GM23248 (cell line): ENCODE measurements around the gene CHST14. TPM values are rescaled to one million over a fixed set of nuclear protein-coding genes. Genes with fewer than 3 reads are reported as not detected.

Experiments used
- DNase-seq: peaks from one replicate; pipeline ENCODE4 v3.0.0-alpha.2; 2015
- H2AFZ ChIP-seq: fragments of 200-600 bp; sonication (generic); 2 replicates; pipeline ENCODE4 v1.6.1; 2016; ENCODE audit warnings: antibody characterized with exemption
- H3F3A ChIP-seq: fragments of 200-600 bp; sonication (generic); 2 replicates; pipeline ENCODE4 v1.6.1; 2016; ENCODE audit warnings: mild to moderate bottlenecking, antibody characterized with exemption, mixed run types; ENCODE audit not compliant: insufficient read depth
- H3K27ac ChIP-seq: fragments of 200-600 bp; sonication (generic); 2 replicates; pipeline ENCODE4 v1.5.1; 2016; ENCODE audit warnings: mild to moderate bottlenecking
- H3K27me3 ChIP-seq: fragments of 200-600 bp; sonication (generic); replicated peaks from 2 replicates; pipeline ENCODE4 v1.6.1; 2016; ENCODE audit warnings: mild to moderate bottlenecking; ENCODE audit not compliant: insufficient read depth
- H3K36me3 ChIP-seq: fragments of 200-600 bp; sonication (generic); 2 replicates; pipeline ENCODE4 v1.6.1; 2016; ENCODE audit warnings: low read depth, mild to moderate bottlenecking
- H3K4me1 ChIP-seq: fragments of 200-600 bp; sonication (generic); 2 replicates; pipeline ENCODE4 v1.6.1; 2016; ENCODE audit warnings: mild to moderate bottlenecking; ENCODE audit not compliant: insufficient read depth
- H3K4me2 ChIP-seq: fragments of 200-600 bp; sonication (generic); one replicate; pipeline ENCODE4 v1.6.1; 2016; ENCODE audit warnings: mild to moderate bottlenecking; ENCODE audit not compliant: unreplicated experiment
- H3K4me3 ChIP-seq: fragments of 200-600 bp; sonication (generic); 2 replicates; pipeline ENCODE4 v1.5.1; 2016; ENCODE audit warnings: mild to moderate bottlenecking
- H3K79me2 ChIP-seq: fragments of 200-600 bp; sonication (generic); 2 replicates; pipeline ENCODE4 v1.6.1; 2016; ENCODE audit warnings: mild to moderate bottlenecking; ENCODE audit not compliant: insufficient read depth
- H3K9ac ChIP-seq: fragments of 200-600 bp; sonication (generic); 2 replicates; pipeline ENCODE4 v1.6.1; 2016; ENCODE audit warnings: mild to moderate bottlenecking
- H3K9me2 ChIP-seq: fragments of 200-600 bp; sonication (generic); 2 replicates; pipeline ENCODE4 v1.6.1; 2016; ENCODE audit warnings: mixed run types, mild to moderate bottlenecking, moderate library complexity; ENCODE audit not compliant: insufficient read depth
- H3K9me3 ChIP-seq: fragments of 200-600 bp; sonication (generic); one replicate; pipeline ENCODE4 v1.6.1; 2017; ENCODE audit warnings: low read depth
- H4K20me1 ChIP-seq: fragments of 200-600 bp; sonication (generic); 2 replicates; pipeline ENCODE4 v1.6.0; 2016; ENCODE audit not compliant: insufficient read depth
- EZH2 ChIP-seq: fragments of 200-600 bp; sonication (generic); IDR thresholded peaks from 2 replicates; pipeline ENCODE4 v1.6.1; 2018; ENCODE audit warnings: antibody characterized with exemption, mild to moderate bottlenecking; ENCODE audit not compliant: insufficient read depth, poor library complexity, severe bottlenecking
- EZH2phosphoT487 ChIP-seq: fragments of 200-600 bp; sonication (generic); IDR thresholded peaks from 2 replicates; pipeline ENCODE4 v1.6.1; 2018; ENCODE audit warnings: antibody characterized with exemption, moderate library complexity, mild to moderate bottlenecking, low read depth; ENCODE audit not compliant: insufficient read depth
- WGBS, 2 experiments: methylation state at CpG; one replicate each; pipeline ENCODE4 v1.1.6; 2015 to 2017; ENCODE audit warnings: low lambda C conversion rate in 2 of 2, low coverage in 1 of 2; ENCODE audit errors: missing lambda C conversion rate in 2 of 2; 5-methylcytosine and 5-hydroxymethylcytosine counted together
- in situ Hi-C: fragments of 300-500 bp; cut with MboI; formaldehyde crosslinking; loops from 2 replicates; pipeline ENCODE4 v1.15.0; 2020
- polyA plus RNA-seq: library from polyadenylated mRNA; unstranded; fragments of >200 nt; fragmentation: Nextera tagmentation; extraction: Ambion mirVana; gene quantifications from 2 replicates; pipeline ENCODE4 v1.2.1, GENCODE V29; 2016
- total RNA-seq: library from RNA; depleted of rRNA; stranded (reverse); fragments of >200 nt; shearing (Covaris generic); gene quantifications from 2 replicates; pipeline ENCODE4 v1.2.3, GENCODE V29; 2014

The CHST14 gene
- total and polyA plus RNA-seq, 2 experiments from 2014 or later = 18.7 to 26.6 TPM

DNA sequence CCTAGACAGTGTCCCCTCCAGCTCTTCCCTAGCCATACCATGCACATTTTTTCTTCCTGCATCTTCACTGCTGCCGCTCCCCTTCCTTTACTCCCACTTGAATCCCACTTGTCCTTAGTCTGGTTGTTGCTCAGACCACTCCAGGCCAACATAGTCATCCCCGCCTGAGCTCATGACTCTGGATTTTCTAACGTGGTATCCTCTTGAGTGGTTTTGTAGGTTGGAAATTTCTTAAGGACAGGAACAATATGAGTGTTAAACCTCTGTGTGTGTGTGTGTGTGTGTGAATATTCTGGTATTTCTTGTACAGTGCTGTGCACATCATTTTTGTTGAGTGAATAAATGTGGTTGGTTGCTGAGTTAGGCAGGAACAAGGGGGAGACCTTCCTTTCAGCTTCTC is 26.9 kb upstream of the CHST14 start:
- H3K9me2 ChIP-seq = no peaks in the 10 kb centered on the region
- H3K27me3 ChIP-seq = 0 out of 2 replicates have a peak, but pooled peaks cover 2% of the 10 kb centered on the region
- no peaks in the 10 kb centered on the region for H4K20me1 ChIP-seq
- no peak overlapping the region for H3K4me2 ChIP-seq
- no peak overlapping the region for H2AFZ ChIP-seq
- 57 to 66% methylated on average over 3 of the region's 3 CpGs for WGBS, 2 experiments
- TF ChIP-seq EZH2 (no peak), EZH2phosphoT487 (no peak)
- peak; percentile 42 for DNase-seq
- in situ Hi-C loops = no loop called here
- no peaks in the 10 kb centered on the region for H3K9me3 ChIP-seq
- H3F3A ChIP-seq = peaks cover 33% of the 10 kb centered on the region
- no peak overlapping the region for H3K9ac ChIP-seq
- peaks cover 66% of the 10 kb centered on the region for H3K79me2 ChIP-seq
- H3K4me1 ChIP-seq = peaks cover 16% of the 10 kb centered on the region
- no peak overlapping the region for H3K27ac ChIP-seq
- no peaks in the 10 kb centered on the region for H3K36me3 ChIP-seq
- no peak overlapping the region for H3K4me3 ChIP-seq

DNA sequence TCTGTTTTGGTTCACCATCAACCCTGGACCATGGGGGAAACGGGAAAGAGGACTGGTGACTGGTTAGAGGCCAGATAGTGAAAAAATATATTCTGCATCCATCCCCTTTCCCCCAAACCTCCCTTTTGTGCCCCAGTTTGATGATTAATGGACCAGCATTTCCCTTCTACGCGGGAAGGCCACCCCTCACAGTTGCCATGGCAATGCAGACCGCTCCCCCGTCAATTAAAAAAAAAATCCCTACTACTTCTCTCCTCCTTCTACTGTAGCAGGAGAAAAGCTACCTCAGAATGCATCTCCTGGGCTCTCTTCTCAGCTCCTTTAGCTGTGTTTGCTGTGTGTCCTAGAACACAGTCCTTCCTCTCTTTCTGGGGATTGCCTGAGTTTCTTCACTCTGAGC is 26.0 kb upstream of the CHST14 start:
- H3K9ac ChIP-seq = no peak overlapping the region
- TF ChIP-seq EZH2 = no peak
- TF ChIP-seq EZH2phosphoT487 = no peak
- 0 out of 2 replicates have a peak, but pooled peaks cover 2% of the 10 kb centered on the region for H4K20me1 ChIP-seq
- 89% methylated on average over 5 of the region's 5 CpGs for WGBS, 2 experiments
- no peak overlapping the region for H3K4me2 ChIP-seq
- H3K9me2 ChIP-seq = no peaks in the 10 kb centered on the region
- no peak overlapping the region for H3K27ac ChIP-seq
- no peak overlapping the region for H2AFZ ChIP-seq
- peaks cover 75% of the 10 kb centered on the region for H3K79me2 ChIP-seq
- H3K4me3 ChIP-seq = no peak overlapping the region
- H3K36me3 ChIP-seq = no peaks in the 10 kb centered on the region
- H3K4me1 ChIP-seq = peaks cover 19% of the 10 kb centered on the region
- in situ Hi-C loops = no loop called here
- H3F3A ChIP-seq = peaks cover 36% of the 10 kb centered on the region
- no peaks in the 10 kb centered on the region for H3K9me3 ChIP-seq
- no peaks in the 10 kb centered on the region for H3K27me3 ChIP-seq
- no peak for DNase-seq

DNA sequence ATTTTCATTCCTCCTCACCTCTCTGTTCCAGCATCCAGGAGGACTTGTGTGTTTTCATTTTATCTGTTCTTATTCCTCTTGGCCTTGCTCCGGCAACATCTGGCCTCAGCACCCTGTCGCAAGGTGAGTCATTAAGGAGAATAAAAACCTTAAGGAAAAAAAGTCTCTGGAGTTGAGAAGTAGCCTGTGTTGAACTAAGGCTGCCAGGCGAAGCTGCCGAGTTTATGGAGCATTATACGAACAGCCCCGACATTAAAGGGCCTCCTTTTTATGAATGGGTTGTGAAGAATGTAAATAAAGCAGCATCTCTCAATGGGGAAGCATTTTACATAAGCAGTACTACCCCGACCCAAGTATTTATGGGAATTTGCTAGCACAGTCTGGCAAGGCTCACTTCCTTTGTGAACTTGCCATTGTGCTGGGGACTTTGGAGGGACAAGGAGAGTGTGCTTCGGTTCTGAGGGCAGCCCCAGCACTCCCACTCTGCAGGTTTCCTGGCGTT is 25.3 kb upstream of the CHST14 start:
- Histone ChIP-seq H3K4me3 (no peak overlapping the region), H3K9me3 (no peaks in the 10 kb centered on the region), H4K20me1 (0 out of 2 replicates have a peak, but pooled peaks cover 10% of the 10 kb centered on the region), H3K79me2 (peaks cover 83% of the 10 kb centered on the region), H2AFZ (no peak overlapping the region), H3K9me2 (no peaks in the 10 kb centered on the region), H3K4me1 (peaks cover 16% of the 10 kb centered on the region), H3K27me3 (no peaks in the 10 kb centered on the region), H3K4me2 (peak overlapping the region; percentile 8), H3F3A (peaks cover 36% of the 10 kb centered on the region), H3K27ac (0 out of 2 replicates have a peak overlapping the region, but pooled peaks have one; percentile 7), H3K36me3 (no peaks in the 10 kb centered on the region), H3K9ac (no peak overlapping the region)
- in situ Hi-C loops = no loop called here
- no peak for TF ChIP-seq EZH2
- no peak for TF ChIP-seq EZH2phosphoT487
- peak; percentile 75 for DNase-seq
- WGBS, 2 experiments = 50 to 54% methylated on average over 9 of the region's 9 CpGs

DNA sequence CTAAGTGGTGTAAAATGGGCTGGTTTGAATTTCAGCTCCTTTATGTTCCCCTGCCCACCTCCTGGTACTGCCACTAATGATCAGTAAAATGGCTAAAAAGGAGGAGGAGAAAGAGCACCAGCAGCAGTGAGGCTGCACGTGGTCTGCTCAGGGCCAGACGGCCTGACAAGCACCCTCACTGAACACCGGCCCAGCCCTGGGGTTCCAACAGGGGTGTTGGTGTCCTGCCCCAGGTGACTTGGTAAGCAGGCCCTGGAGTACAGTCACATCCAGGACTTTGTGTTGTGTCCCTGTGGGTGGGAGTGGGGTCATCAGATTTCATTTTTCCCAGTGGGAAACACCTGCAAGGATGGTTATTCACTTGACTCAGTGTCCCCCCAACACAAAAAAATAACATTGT is 24.6 kb upstream of the CHST14 start:
- no peak overlapping the region for H3K4me3 ChIP-seq
- in situ Hi-C loops = no loop called here
- DNase-seq = no peak
- H3K4me1 ChIP-seq = peaks cover 16% of the 10 kb centered on the region
- H3F3A ChIP-seq = peaks cover 36% of the 10 kb centered on the region
- H3K27ac ChIP-seq = 0 out of 2 replicates have a peak overlapping the region, but pooled peaks have one; percentile 7
- no peak overlapping the region for H3K4me2 ChIP-seq
- H3K9me2 ChIP-seq = no peaks in the 10 kb centered on the region
- 0 out of 2 replicates have a peak, but pooled peaks cover 11% of the 10 kb centered on the region for H4K20me1 ChIP-seq
- H3K9ac ChIP-seq = no peak overlapping the region
- no peaks in the 10 kb centered on the region for H3K27me3 ChIP-seq
- peaks cover 88% of the 10 kb centered on the region for H3K79me2 ChIP-seq
- no peak overlapping the region for H2AFZ ChIP-seq
- H3K9me3 ChIP-seq = no peaks in the 10 kb centered on the region
- H3K36me3 ChIP-seq = no peaks in the 10 kb centered on the region
- WGBS, 2 experiments = 80 to 85% methylated on average over 3 of the region's 3 CpGs
- TF ChIP-seq EZH2phosphoT487 = no peak
- TF ChIP-seq EZH2 = no peak

DNA sequence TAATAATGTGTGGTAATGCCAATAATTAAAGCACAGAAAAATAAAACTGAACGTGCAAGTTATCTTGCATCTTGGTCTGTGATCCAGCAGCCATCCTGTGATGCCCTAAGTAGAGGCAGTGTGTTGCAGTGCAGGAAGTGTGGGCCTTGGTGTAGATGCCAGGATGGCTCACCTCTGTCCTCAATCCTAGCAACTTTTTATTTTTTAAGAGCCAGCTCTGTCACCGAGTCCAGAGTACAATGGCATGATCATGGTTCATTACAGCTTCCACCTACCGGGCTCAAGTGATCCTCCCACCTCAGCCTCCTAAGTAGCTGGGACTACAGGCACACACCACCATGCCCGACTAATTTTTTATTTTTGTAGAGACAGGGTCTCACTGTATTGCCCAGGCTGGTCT is 22.4 kb upstream of the CHST14 start:
- H3K4me3 ChIP-seq = no peak overlapping the region
- 81 to 82% methylated on average over 4 of the region's 4 CpGs for WGBS, 2 experiments
- no peaks in the 10 kb centered on the region for H3K36me3 ChIP-seq
- no peaks in the 10 kb centered on the region for H3K9me2 ChIP-seq
- no peak overlapping the region for H2AFZ ChIP-seq
- H3K27me3 ChIP-seq = no peaks in the 10 kb centered on the region
- no peak for DNase-seq
- no peaks in the 10 kb centered on the region for H3K9me3 ChIP-seq
- TF ChIP-seq EZH2phosphoT487 = no peak
- TF ChIP-seq EZH2 = no peak
- no peak overlapping the region for H3K4me2 ChIP-seq
- no peak overlapping the region for H3K9ac ChIP-seq
- peaks cover 16% of the 10 kb centered on the region for H3K4me1 ChIP-seq
- H3F3A ChIP-seq = peaks cover 27% of the 10 kb centered on the region; the same call in 1 of the 2 replicates
- H3K79me2 ChIP-seq = peaks cover 90% of the 10 kb centered on the region
- H4K20me1 ChIP-seq = peaks cover 15% of the 10 kb centered on the region; the same call in 1 of the 2 replicates
- no peak overlapping the region for H3K27ac ChIP-seq
- in situ Hi-C loops = no loop called here
